Endothelial cell of umbilical vein (primary cell): Measurements from ENCODE around the gene CAND1. TPM values are rescaled to one million over a fixed set of nuclear protein-coding genes. Genes with fewer than 3 reads are reported as not detected.

Source experiments
- BruUV-seq: library from RNA; stranded (reverse); fragments of 400-500 nt; replicated peaks from 2 replicates; lab custom pipeline; 2021; lab: Mats Ljungman, UMichigan
- CTCF ChIA-PET: fragments of 300-600, 350-600 bp; sonication (Branson Sonifier 250); formaldehyde crosslinking; loops from one replicate; lab custom pipeline; 2021; ENCODE audit warnings: antibody characterized with exemption, inconsistent platforms; lab: Charles Lee
- POLR2A ChIA-PET: fragments of 300-600, 350-600 bp; sonication (Branson Sonifier 250); formaldehyde crosslinking; loops from one replicate; lab custom pipeline; 2021; ENCODE audit warnings: antibody characterized with exemption, inconsistent platforms; lab: Charles Lee
- DNase-seq: peaks from one replicate; pipeline ENCODE4 v3.0.0-alpha.2; 2011; ENCODE audit warnings: low read depth, low spot score
- FAIRE-seq: peaks from 2 replicates; lab custom pipeline; 2011; peaks lifted over from hg19 to GRCh38; lab: Jason Lieb, UNC
- H2AFZ ChIP-seq: 2 replicates; pipeline ENCODE4 v1.6.0; 2012; ENCODE audit warnings: low read depth, low read length, control low read depth, inconsistent platforms
- H3K27ac ChIP-seq: 2 replicates; pipeline ENCODE4 v1.5.1; 2011; ENCODE audit warnings: low read depth, mild to moderate bottlenecking, control low read depth, low read length, moderate library complexity; ENCODE audit not compliant: insufficient read depth
- H3K27me3 ChIP-seq, 2 experiments: 2 replicates each; pipeline versions ENCODE4 v1.6.0 to v1.6.1; 2011; ENCODE audit warnings: low read length in 2 of 2, mixed read lengths in 1 of 2; ENCODE audit not compliant: control insufficient read depth in 2 of 2, insufficient read depth in 2 of 2
- H3K36me3 ChIP-seq, 2 experiments: 2 replicates in 1 of 2; 3 replicates in 1 of 2; pipeline ENCODE4 v1.5.1; 2011; ENCODE audit warnings: low read length in 2 of 2, mild to moderate bottlenecking in 1 of 2, moderate library complexity in 1 of 2; ENCODE audit not compliant: control insufficient read depth in 2 of 2, insufficient read depth in 2 of 2; ENCODE audit errors: extremely low read depth in 1 of 2
- H3K4me1 ChIP-seq: 3 replicates; pipeline ENCODE4 v1.5.1; 2011; ENCODE audit warnings: mild to moderate bottlenecking, low read length; ENCODE audit not compliant: control insufficient read depth, insufficient read depth; ENCODE audit errors: extremely low read depth
- H3K4me2 ChIP-seq: 2 replicates; pipeline ENCODE4 v1.6.1; 2011; ENCODE audit warnings: low read length, control low read depth, mixed read lengths; ENCODE audit not compliant: insufficient read depth
- H3K4me3 ChIP-seq, 3 experiments: fragments of 200-600 bp in 1 of 3; sonication (generic), shearing (Covaris generic) in 1 of 3; replicated peaks in 1 of 3; 2 replicates each; pipeline ENCODE4 v1.5.1; 2011 to 2016; ENCODE audit warnings: control low read depth in 3 of 3, low read length in 3 of 3, mild to moderate bottlenecking in 2 of 3, inconsistent platforms in 1 of 3, low read depth in 1 of 3, moderate library complexity in 1 of 3; ENCODE audit not compliant: insufficient read depth in 1 of 3
- H3K79me2 ChIP-seq: 2 replicates; pipeline ENCODE4 v1.6.0; 2012; ENCODE audit warnings: low read length, inconsistent platforms; ENCODE audit not compliant: control insufficient read depth, insufficient read depth
- H3K9ac ChIP-seq: replicated peaks from 2 replicates; pipeline ENCODE3; 2011; ENCODE audit warnings: low read length, control low read depth; ENCODE audit not compliant: insufficient read depth; ENCODE audit errors: extremely low read depth
- H3K9me1 ChIP-seq: replicated peaks from 3 replicates; pipeline ENCODE4 v1.6.0; 2011; ENCODE audit warnings: mild to moderate bottlenecking, low read length; ENCODE audit not compliant: control insufficient read depth, insufficient read depth; ENCODE audit errors: extremely low read depth
- H3K9me3 ChIP-seq: replicated peaks from 2 replicates; pipeline ENCODE4 v1.5.1; 2012; ENCODE audit warnings: low read length, inconsistent platforms; ENCODE audit not compliant: control insufficient read depth, insufficient read depth
- H4K20me1 ChIP-seq: replicated peaks from 2 replicates; pipeline ENCODE3; 2011; ENCODE audit warnings: mild to moderate bottlenecking, low read length; ENCODE audit not compliant: control insufficient read depth, insufficient read depth; ENCODE audit errors: extremely low read depth
- EZH2 ChIP-seq: IDR thresholded peaks from 2 replicates; pipeline ENCODE4 v1.6.1; 2012; ENCODE audit warnings: borderline replicate concordance, low read depth, mild to moderate bottlenecking, moderate library complexity, low read length, inconsistent platforms; ENCODE audit not compliant: severe bottlenecking
- FOS ChIP-seq: IDR thresholded peaks from 2 replicates; pipeline ENCODE4 v1.6.1; 2011; ENCODE audit warnings: mild to moderate bottlenecking, low read length, moderate library complexity, borderline replicate concordance; ENCODE audit not compliant: insufficient read depth
- GATA2 ChIP-seq: IDR thresholded peaks from 2 replicates; pipeline ENCODE4 v1.7.0; 2011; ENCODE audit warnings: low read depth, mild to moderate bottlenecking, moderate library complexity, mixed read lengths, low read length; ENCODE audit not compliant: insufficient read length, insufficient read depth
- JUN ChIP-seq: IDR thresholded peaks from 2 replicates; pipeline ENCODE4 v1.6.1; 2011; ENCODE audit warnings: borderline replicate concordance, low read depth; ENCODE audit not compliant: insufficient read length, insufficient read depth
- MAX ChIP-seq: IDR thresholded peaks from 2 replicates; pipeline ENCODE4 v1.6.1; 2011; ENCODE audit not compliant: insufficient read depth, insufficient read length
- MYC ChIP-seq: IDR thresholded peaks from one replicate; pipeline ENCODE4 v1.6.1; 2011; ENCODE audit warnings: mild to moderate bottlenecking, low read depth, low read length
- POLR2A ChIP-seq: IDR thresholded peaks from 2 replicates; pipeline ENCODE4 v1.6.1; 2012; ENCODE audit warnings: low read depth, mild to moderate bottlenecking, control low read depth, low read length
- POLR2AphosphoS5 ChIP-seq: IDR thresholded peaks from 2 replicates; pipeline ENCODE4 v1.6.1; 2012; ENCODE audit warnings: low read depth, mild to moderate bottlenecking, control low read depth, low read length, moderate library complexity; ENCODE audit not compliant: insufficient read depth
- dilution Hi-C: fragments of 300-500 bp; cut with MboI; formaldehyde crosslinking; loops from one replicate; pipeline ENCODE4 v1.15.0; 2019; ENCODE audit warnings: low sequenced_read_pairs; ENCODE audit not compliant: extremely low pct_ligation_motif_present
- intact Hi-C: fragments of 100-400 bp; cut with micrococcal nuclease; formaldehyde crosslinking; loops from one replicate; pipeline ENCODE4 v1.10.0; 2022
- polyA plus RNA-seq, 4 experiments: library from polyadenylated mRNA; depleted of rRNA in 3 of 4; stranded (reverse) in 3 of 4; unstranded in 1 of 4; fragments of >200 nt; gene quantifications; 2 replicates each; pipeline versions ENCODE4 v1.2.1 to v1.2.3, GENCODE V29; 2011 to 2012; ENCODE audit warnings: missing spikeins in 1 of 4
- total RNA-seq: library from RNA; stranded (reverse); gene quantifications from 2 replicates; pipeline ENCODE4 v1.2.3, GENCODE V29; 2021
- TF ChIP-seq, protein P1 (sequence below), 2 donors: IDR thresholded peaks; 1 replicate in 1 of 2; 2 replicates in 1 of 2; pipeline ENCODE4 v1.5.1; 2011; ENCODE audit warnings: low read length in 2 of 2, mild to moderate bottlenecking in 2 of 2, moderate library complexity in 2 of 2, control low read depth in 1 of 2, inconsistent platforms in 1 of 2, low read depth in 1 of 2; ENCODE audit not compliant: insufficient read depth in 1 of 2; ENCODE audit errors: extremely low read depth in 1 of 2

The CAND1 gene
- total and polyA plus RNA-seq, 2 donors (not counting 3 experiments of a cell fraction or from before 2014, with no cell fraction given): 28.3 to 128 TPM

DNA sequence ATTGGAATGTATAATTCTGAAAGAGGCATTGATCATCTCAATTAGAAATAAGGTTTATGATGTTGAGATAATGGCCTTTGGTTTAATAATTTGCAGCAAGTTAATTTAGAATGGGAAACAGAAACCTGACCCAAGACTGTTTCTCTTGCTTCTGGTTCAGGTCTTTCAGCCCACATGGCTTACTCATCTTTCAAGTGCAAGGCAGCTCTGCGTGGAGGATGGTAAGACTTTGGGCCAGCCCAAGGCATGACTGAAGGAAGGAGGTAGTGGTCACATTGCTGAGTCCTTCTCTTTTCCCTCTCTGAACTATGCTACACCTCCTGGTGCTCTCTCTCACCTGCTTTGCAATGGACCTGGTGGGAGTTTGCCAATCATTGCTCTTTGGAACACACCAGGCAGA lies 98.7 kb downstream of the CAND1 start:
- Histone ChIP-seq H4K20me1 (no peaks in the 10 kb centered on the region), H3K79me2 (no peaks in the 10 kb centered on the region), H2AFZ (no peak overlapping the region), H3K27ac (no peak overlapping the region), H3K4me2 (no peak overlapping the region), H3K4me3 (no peak overlapping the region), H3K27me3 (no peaks in the 10 kb centered on the region), H3K9me1 (no peaks in the 10 kb centered on the region), H3K36me3 (no peaks in the 10 kb centered on the region), H3K9ac (no peak overlapping the region), H3K9me3 (no peaks in the 10 kb centered on the region), H3K4me1 (no peaks in the 10 kb centered on the region)
- FAIRE-seq (no peak), DNase-seq (no peak)
- POLR2A ChIA-PET: no interaction called here
- intact Hi-C loops: no loop called here
- no TSS peak for BruUV-seq
- TF ChIP-seq POLR2A (no peak), GATA2 (no peak), EZH2 (no peak), MAX (no peak), MYC (no peak), FOS (no peak), POLR2AphosphoS5 (no peak), JUN (no peak)
- TF ChIP-seq, protein P1, sequence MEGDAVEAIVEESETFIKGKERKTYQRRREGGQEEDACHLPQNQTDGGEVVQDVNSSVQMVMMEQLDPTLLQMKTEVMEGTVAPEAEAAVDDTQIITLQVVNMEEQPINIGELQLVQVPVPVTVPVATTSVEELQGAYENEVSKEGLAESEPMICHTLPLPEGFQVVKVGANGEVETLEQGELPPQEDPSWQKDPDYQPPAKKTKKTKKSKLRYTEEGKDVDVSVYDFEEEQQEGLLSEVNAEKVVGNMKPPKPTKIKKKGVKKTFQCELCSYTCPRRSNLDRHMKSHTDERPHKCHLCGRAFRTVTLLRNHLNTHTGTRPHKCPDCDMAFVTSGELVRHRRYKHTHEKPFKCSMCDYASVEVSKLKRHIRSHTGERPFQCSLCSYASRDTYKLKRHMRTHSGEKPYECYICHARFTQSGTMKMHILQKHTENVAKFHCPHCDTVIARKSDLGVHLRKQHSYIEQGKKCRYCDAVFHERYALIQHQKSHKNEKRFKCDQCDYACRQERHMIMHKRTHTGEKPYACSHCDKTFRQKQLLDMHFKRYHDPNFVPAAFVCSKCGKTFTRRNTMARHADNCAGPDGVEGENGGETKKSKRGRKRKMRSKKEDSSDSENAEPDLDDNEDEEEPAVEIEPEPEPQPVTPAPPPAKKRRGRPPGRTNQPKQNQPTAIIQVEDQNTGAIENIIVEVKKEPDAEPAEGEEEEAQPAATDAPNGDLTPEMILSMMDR (IDR thresholded peaks at IDR 0.05; ENCODE audit: extremely low read depth in 1 of 2, insufficient read depth in 1 of 2, low read depth in 1 of 2, low read length in 2 of 2): no peak
- CTCF ChIA-PET: no interaction called here
- dilution Hi-C loops: no loop called here
